Spinal cord (tissue), 10 donors: ENCODE results near the gene DDX4. TPM values are rescaled to one million over a fixed set of nuclear protein-coding genes. Genes with fewer than 3 reads are reported as not detected.
"Not testable (repeated sequence)": the region's sequence is repeated elsewhere in the genome, so short reads cannot be mapped to it uniquely, and the experiment has no call there.

Source experiments
- DNase-seq, 6 donors: peaks; one replicate each; pipeline versions ENCODE4 v3.0.0 to v3.0.0-alpha.2; 2013 to 2015; ENCODE audit warnings: low spot score in 6 of 6, low read depth in 4 of 6
- H3K27ac ChIP-seq: one replicate; pipeline ENCODE4 v1.5.1; 2013; ENCODE audit warnings: low read depth, low read length, control low read depth
- H3K27me3 ChIP-seq: one replicate; pipeline ENCODE4 v1.6.1; 2013; ENCODE audit warnings: low read length; ENCODE audit not compliant: control insufficient read depth, insufficient read depth
- H3K36me3 ChIP-seq: one replicate; pipeline ENCODE4 v1.6.1; 2013; ENCODE audit warnings: low read length; ENCODE audit not compliant: control insufficient read depth, insufficient read depth
- H3K4me1 ChIP-seq: one replicate; pipeline ENCODE4 v1.6.1; 2013; ENCODE audit warnings: low read length; ENCODE audit not compliant: control insufficient read depth, insufficient read depth
- H3K4me3 ChIP-seq: one replicate; pipeline ENCODE4 v1.5.1; 2013; ENCODE audit warnings: low read depth, low read length, control low read depth
- H3K9me3 ChIP-seq: one replicate; pipeline ENCODE4 v1.6.1; 2013; ENCODE audit warnings: low read length; ENCODE audit not compliant: control insufficient read depth, insufficient read depth
- WGBS: methylation state at CpG from one replicate; pipeline ENCODE4 v1.1.5; 2013; ENCODE audit warnings: missing lambda C conversion rate; ENCODE audit not compliant: insufficient coverage; 5-methylcytosine and 5-hydroxymethylcytosine counted together
- long read RNA-seq, 4 donors: transcript quantifications; one replicate each; lab custom pipeline, GENCODE V29; 2026
- polyA plus RNA-seq, 2 donors: library from polyadenylated mRNA; unstranded; fragments of 120-200 nt; gene quantifications; one replicate each; pipeline ENCODE4 v1.2.1, GENCODE V29; 2013; ENCODE audit not compliant: insufficient read length in 2 of 2
- total RNA-seq, 2 donors: library from RNA; depleted of rRNA in 1 of 2; stranded (reverse); fragments of 120-200 nt in 1 of 2; fragments of >200 nt in 1 of 2; gene quantifications; one replicate each; pipeline versions ENCODE4 v1.2.3 to v1.2.4, GENCODE V29; 2013 to 2014
- donor health status: healthy.

Gene DDX4
- under 1 TPM in 1 of 2 donors, not detected in 1; 0.10 TPM for total RNA-seq
- under 1 TPM; 0.24 to 0.30 TPM for polyA plus RNA-seq
- long read RNA-seq, donor 1: 0 reads
- long read RNA-seq, donor 2: 0 reads
- long read RNA-seq, donor 3: 0 reads
- long read RNA-seq, donor 4: 0 reads

DNA sequence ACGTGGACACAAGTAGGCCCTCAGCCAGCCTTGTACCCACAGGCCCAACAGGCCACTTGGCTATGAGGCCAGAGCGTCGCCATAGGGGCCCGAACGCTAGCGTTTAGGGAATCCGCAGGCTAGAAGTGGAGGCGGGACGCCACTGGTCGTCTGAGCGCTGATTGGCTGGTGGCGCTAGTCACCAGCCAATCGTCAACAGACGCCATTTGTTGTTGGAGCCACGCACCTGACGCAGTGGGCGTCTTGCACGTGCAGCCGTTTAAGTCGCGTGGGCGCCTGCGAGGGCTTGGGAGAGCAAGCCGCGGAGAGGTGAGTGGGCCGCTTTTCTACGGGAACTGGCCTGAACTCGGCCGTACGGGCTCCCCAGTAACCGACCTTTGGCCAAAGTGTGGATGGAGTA is at the start of gene DDX4:
Gene DDX4 (plus strand): TSS at position 269 of the 400 bp plus-strand sequence. CDS start 903 bp downstream, outside the sequence.
- no peaks in the 10 kb centered on the region for H3K27me3 ChIP-seq
- no peak within 1 kb of the TSS for H3K27ac ChIP-seq
- H3K36me3 ChIP-seq: no peaks in the 10 kb centered on the region
- no peaks in the 10 kb centered on the region for H3K4me1 ChIP-seq
- WGBS: 96% methylated on average over 31 of the region's 31 CpGs
- H3K4me3 ChIP-seq: no peak within 1 kb of the TSS
- no peaks in the 10 kb centered on the region for H3K9me3 ChIP-seq
- DNase-seq: no peak

DNA sequence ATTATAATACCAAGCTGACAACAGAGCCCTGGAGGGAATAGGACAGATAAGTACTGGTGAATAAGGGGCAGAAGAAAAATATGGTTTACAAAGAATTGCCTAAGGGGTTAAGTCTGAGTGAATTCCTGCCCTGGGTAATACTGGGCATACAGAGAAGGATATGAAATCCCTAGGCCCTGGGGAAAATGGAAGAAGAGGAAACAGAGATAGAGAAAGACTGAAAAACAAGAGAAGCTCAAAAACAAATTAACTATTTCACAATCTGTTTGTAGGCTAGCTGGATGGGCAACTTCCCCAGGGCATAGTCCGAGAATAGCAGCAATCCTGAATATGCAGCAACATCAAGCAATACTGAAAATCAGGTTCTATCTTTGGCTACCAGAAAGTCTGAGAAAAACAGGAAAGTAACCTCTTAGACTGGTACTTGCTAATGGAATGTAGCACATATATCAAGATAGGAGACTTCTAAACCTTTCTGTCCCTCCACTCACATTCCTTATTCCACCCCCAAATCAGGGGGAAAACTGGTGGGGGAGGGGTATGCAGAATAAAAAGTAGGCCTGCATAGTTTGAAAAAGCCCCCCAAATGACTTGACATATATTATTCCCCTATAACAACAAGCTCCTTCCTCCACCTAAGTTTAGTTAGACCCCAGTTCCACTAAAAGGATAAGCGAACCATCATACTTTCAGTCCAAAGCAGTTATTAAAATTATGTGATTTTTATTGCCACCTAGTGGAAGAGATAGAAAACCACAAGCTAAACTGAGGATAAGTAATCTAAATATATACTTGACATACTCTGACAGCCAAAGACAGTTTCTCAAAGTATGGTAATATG is 46.4 kb upstream of the DDX4 start:
- no peak overlapping the region for H3K27ac ChIP-seq
- H3K4me3 ChIP-seq: no peak overlapping the region
- no CpG with 5 or more reads among the region's 2 CpGs for WGBS
- no peaks in the 10 kb centered on the region for H3K9me3 ChIP-seq
- H3K36me3 ChIP-seq: no peaks in the 10 kb centered on the region
- no peaks in the 10 kb centered on the region for H3K4me1 ChIP-seq
- peak in 5 of 6 donors; percentile 36 to 83 (median 47) for DNase-seq
- H3K27me3 ChIP-seq: no peaks in the 10 kb centered on the region

DNA sequence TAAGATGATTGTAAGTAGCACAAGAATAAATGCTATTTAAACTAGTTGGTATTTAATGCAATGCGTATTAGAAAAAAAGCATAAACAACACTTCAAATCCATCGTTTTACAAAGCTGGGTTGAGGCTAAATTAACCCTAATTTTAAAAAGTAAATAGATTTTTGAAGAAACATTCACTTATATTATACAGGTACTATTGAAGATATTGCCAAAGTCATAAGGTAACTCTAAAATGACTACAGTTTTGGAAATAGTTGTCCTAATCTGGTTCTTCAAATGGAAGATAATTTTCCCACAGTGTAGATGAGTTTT is 45.8 kb upstream of the DDX4 start:
- Histone ChIP-seq H3K27ac (no peak overlapping the region), H3K4me1 (no peaks in the 10 kb centered on the region), H3K36me3 (peaks cover 5% of the 10 kb centered on the region), H3K4me3 (no peak overlapping the region), H3K9me3 (no peaks in the 10 kb centered on the region), H3K27me3 (no peaks in the 10 kb centered on the region)
- DNase-seq: no peak
- no CpG with 5 or more reads among the region's 2 CpGs for WGBS

DNA sequence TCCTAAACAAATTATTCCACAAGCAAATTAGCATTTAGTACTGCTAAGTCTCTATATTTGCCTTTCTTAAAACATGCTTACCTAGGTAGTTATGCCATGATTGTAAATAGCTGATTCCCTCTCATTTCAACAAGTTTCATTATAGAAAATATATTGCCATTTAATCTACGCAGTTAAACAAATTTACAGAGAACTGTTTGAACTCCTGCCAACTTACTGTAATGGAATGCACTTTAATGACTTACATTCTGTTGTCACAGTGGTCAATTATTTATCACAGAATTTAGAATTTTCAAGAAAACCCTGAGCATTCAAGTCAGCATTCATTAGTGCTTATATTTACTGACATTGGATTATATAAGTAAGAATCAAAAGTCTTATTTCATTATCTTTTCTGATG is 45.4 kb upstream of the DDX4 start:
- DNase-seq: no peak
- Histone ChIP-seq H3K27ac (no peak overlapping the region), H3K36me3 (peaks cover 8% of the 10 kb centered on the region), H3K27me3 (no peaks in the 10 kb centered on the region), H3K4me3 (no peak overlapping the region), H3K4me1 (no peaks in the 10 kb centered on the region), H3K9me3 (no peaks in the 10 kb centered on the region)
- WGBS: no CpG with 5 or more reads among the region's 1 CpG

DNA sequence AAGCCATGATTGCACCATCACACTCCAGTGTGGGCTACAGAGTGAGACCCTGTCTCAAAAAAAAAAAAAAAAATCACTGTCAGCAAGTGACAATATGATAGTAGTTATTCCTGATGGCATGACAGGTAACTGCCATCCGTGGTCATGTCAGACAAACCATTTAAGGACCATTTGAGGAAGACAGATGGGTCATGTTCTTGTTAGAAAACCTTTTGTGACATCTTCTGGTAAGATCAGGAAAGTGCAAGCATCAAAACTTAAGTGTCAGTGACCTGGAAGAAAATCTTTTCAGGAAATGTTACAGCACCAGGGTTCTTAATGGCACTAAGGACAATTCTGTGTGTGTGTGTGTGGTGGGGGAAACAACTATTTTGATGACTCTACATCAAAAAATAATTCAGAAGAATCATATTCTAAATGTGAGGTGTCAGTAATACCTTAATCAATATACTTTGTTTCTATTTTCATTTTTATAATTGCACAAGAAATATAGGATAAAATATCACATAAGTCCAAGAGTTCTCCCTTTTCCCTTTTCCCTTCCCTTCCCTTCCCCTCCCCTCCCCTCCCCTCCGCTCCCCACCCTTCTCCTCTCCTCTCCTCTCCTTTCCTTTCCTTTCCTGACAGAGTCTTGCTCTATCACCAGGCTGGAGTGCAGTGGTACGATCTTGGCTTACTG is 43.6 kb upstream of the DDX4 start:
- Histone ChIP-seq H3K9me3 (no peaks in the 10 kb centered on the region), H3K36me3 (peaks cover 8% of the 10 kb centered on the region), H3K27me3 (no peaks in the 10 kb centered on the region), H3K27ac (no peak overlapping the region), H3K4me1 (no peaks in the 10 kb centered on the region), H3K4me3 (no peak overlapping the region)
- DNase-seq: peak in 2 of 6 donors; percentile 27 to 34
- 11% methylated on average over 1 of the region's 3 CpGs for WGBS

GRCh38 chr5:55696704-55697103 is 41.2 kb upstream of the DDX4 start:
- H3K9me3 ChIP-seq, H3K4me1 ChIP-seq, DNase-seq, H3K27ac ChIP-seq, H3K27me3 ChIP-seq, H3K36me3 ChIP-seq, H3K4me3 ChIP-seq: not testable (repeated sequence)
- WGBS: 100% methylated on average over 7 of the region's 31 CpGs

DNA sequence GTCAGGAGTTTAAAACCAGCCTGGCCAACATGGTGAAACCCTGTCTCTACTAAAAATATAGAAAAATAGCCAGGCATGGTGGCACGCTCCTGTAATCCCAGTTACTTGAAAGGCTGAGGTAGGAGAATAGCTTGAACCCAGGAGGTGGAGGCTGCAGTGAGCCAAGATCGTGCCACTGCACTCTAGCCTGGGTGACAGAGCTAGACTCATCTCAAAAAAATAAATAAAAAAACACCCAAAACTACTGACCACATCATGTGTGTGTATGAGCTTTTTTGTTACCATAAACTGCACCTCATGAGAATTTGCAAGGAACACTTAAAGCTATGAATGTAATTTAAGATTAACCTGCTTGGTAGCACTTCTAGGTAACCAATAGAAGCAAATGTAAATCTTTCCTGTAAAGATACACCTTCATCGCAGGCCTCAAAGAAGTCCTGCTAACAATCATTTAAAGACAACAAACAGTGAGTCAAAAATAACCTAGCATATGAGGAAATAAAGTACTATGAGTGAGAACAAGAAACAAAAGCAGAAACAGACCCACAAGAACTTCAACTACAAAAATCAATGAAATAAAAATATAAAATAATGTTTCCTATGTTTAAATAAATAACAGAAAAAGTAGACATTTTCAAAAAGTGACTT is 38.7 kb upstream of the DDX4 start:
- Histone ChIP-seq H3K27ac (no peak overlapping the region), H3K4me3 (no peak overlapping the region), H3K27me3 (no peaks in the 10 kb centered on the region), H3K9me3 (no peaks in the 10 kb centered on the region), H3K36me3 (peaks cover 8% of the 10 kb centered on the region), H3K4me1 (no peaks in the 10 kb centered on the region)
- WGBS: no CpG with 5 or more reads among the region's 3 CpGs
- no peak for DNase-seq

- H3K4me1 ChIP-seq: no peaks in the 10 kb centered on the region
- H3K36me3 ChIP-seq: peaks cover 8% of the 10 kb centered on the region
- DNase-seq: no peak
- H3K4me3 ChIP-seq: no peak overlapping the region
- H3K9me3 ChIP-seq: no peaks in the 10 kb centered on the region
- WGBS: 100% methylated on average over 2 of the region's 2 CpGs
- no peak overlapping the region for H3K27ac ChIP-seq
- H3K27me3 ChIP-seq: no peaks in the 10 kb centered on the region
Measured at GRCh38 chr5:55700745-55701144, 37.1 kb upstream of the DDX4 start.

- Histone ChIP-seq H3K4me3 (no peak overlapping the region), H3K27ac (no peak overlapping the region), H3K27me3 (no peaks in the 10 kb centered on the region), H3K4me1 (no peaks in the 10 kb centered on the region), H3K9me3 (no peaks in the 10 kb centered on the region), H3K36me3 (peaks cover 7% of the 10 kb centered on the region)
- WGBS: no CpG with 5 or more reads among the region's 3 CpGs
- no peak for DNase-seq
Measured at GRCh38 chr5:55701462-55702103, 36.3 kb upstream of the DDX4 start.
